IPS-NIHi7 (cell line): Measurements from ENCODE around the gene UBR4.

Experiments used
- DNase-seq: peaks from one replicate; pipeline ENCODE4 v3.0.0; 2012; ENCODE audit warnings: mixed read lengths; ENCODE audit errors: extremely low spot score

UBR4 gene

DNA sequence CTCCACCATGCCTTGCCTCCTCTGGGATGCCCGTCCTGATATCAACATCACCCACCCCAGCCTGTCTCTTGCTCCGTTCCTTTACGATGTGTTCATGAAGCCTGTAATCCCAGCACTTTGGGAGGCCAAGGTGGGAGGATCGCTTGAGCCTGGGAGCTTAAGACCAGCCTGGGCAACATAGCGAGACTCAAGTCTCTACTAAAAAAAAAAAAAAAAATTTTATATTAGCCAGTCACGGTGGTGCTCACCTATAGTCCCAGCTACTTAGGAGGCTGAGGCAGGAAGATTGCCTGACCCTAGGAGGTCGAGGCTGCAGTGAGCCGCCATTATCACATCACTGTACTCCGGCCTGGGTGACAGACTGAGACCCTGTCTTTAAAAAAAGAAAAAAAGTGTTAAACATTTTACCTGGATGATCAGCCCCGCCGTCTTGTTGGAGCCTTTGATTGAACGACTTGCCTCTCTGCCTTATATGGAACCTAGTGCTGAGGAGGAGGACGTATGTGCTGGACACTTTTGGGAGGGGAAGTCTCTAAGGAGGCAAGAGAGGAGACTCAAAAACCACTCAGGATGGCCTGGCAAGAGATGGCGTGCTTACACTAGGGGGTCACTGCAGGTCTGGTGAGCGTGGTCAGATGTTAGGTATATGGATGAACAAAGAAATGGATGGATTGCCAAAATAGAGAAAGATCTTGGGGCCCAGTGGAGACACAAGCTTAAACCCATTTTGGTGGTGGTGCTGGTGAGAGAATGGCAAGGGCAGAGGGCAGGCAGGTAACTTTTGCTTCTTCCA lies 173.1 kb downstream of the UBR4 start:
- peak; percentile 4 for DNase-seq

DNA sequence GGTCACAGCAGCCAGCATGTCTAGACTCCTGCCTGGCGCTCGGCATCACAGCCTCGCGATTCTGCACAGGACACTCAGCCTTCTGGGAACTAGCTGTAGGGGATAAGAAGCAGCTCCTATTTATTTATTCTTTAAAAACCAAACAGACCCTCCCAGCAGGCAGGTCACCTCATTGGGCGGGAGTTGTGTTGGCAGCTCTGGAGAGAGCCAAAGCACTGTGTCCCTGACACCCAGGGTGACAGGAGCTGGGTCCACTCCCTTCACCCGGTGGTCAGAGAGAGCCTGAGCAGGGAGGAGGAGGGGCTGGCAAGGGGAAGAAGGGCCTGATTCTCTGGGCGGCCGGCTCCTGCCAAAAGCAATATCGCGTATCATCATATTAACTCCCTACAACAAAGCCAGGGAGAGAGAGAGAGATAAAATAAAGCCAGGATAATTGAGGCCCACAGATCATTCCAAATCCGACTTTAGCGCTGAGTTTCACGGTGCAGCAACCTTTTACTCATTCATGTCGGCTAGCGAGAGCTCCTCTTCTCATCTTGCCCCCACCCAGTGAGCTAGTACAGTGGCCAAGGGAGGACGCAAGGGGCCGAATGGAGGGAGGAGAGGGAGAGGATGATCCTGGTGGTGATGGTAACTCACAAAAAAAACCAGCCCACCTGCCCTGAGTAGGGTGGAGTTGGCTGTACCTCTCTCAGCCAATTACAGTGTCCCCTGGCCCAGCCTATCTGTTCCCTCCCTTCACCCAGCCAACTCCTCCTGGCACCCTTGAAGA lies 173.8 kb downstream of the UBR4 start:
- DNase-seq: peak; percentile 8

DNA sequence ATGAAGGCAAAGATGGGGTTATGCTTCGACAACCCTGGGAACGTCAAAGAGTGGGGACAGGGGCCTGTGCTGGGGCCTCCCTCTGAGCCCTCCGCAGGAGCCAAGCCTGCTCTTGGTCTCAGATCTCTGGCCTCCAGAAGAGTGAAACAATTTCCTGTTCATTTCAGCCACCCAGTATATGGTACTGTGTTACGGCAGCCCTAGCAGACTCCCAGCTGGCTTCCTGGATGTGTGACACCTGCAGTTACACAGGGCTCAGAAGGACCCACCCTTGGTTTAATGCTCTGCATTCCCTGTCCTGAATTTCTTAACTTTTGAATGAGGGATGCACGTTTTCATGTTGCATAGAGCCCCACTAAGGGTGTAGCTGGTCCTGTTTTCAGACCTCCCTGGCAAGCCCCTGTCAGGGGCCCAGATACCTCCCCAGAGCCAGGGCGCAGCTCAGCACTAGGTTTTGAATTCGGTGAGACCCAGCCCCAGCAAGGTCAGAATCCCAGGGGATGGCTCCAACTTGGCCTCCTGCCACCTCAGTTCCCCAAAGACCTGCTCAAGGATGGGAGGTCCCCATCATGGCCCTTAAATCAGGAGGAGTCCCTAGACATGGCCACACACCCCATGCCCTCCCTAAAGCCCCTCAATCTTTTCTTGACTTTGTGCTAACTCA lies 174.6 kb downstream of the UBR4 start:
- DNase-seq: peak; percentile 7

DNA sequence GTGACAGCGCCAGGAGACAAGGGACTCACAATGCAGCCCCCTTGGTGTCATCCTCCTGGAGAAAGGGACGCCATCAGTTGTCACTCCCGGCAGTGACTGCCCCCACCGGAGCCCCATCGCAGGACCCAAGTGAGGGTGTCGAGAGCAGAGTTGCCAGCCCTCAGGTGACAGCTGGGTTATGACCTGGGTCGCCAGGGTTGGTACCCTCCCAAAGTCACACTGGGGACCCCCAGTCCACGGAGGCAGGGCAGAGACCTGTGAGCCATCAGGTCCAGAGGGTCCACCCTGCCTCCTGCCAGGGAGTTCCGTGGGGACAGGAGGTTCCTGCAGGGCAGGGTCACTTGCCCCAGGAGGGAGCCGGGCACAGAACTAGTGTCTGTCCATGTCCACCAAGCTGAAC lies 175.3 kb downstream of the UBR4 start:
- DNase-seq: no peak

DNA sequence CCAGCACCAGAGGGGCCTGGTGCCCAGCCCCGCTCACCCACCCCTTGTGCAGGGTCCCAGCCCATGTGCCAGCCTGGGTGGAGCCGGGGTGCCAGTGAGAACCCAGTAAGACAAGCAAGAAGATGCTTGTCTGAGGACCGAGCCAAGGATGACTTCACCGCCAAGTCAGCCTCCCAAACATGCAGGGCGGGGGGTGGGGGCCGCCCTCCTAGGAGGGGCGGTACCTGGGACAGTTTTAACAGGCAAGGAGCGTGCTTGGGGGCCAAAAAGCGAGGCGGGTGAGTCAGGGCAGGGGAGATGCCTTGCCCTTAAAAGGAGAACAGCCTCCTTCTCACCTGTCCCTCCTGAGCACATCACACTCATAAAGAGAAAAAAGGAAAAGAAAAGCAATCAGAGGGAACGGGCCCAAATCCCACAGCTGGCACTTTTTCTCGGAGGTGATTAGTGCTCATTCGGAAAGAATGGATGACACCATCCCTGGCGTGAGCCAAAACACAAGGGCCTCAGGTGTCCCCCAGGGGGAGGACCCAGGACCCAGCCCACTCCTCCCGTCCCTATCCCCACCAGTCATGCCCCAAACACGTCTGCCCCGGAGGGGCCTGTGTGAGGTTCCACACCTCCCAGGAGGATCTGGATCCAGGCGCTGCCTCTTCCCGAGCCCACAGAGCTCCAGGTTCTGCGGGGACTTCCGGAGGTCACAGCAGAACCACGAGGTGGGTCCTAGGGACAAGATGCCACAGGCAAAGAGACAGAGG lies 176.0 kb downstream of the UBR4 start:
- DNase-seq: peak; percentile 68

DNA sequence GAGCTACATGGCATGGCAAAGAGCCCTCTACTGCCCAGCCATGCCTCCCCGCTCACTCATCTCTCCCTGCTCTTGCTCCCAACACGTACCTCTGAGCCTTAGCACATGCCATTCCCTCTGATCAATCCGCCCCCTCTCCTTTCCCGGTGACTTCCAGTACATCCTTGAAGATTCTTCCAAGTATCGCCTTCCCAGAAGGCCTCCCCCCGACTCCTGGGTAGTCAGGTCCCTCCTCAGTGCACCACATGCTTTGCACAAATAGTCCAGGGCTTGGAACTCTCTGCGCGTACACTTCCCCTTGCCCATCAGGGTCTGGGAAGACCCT lies 176.6 kb downstream of the UBR4 start:
- peak; percentile 10 for DNase-seq

DNA sequence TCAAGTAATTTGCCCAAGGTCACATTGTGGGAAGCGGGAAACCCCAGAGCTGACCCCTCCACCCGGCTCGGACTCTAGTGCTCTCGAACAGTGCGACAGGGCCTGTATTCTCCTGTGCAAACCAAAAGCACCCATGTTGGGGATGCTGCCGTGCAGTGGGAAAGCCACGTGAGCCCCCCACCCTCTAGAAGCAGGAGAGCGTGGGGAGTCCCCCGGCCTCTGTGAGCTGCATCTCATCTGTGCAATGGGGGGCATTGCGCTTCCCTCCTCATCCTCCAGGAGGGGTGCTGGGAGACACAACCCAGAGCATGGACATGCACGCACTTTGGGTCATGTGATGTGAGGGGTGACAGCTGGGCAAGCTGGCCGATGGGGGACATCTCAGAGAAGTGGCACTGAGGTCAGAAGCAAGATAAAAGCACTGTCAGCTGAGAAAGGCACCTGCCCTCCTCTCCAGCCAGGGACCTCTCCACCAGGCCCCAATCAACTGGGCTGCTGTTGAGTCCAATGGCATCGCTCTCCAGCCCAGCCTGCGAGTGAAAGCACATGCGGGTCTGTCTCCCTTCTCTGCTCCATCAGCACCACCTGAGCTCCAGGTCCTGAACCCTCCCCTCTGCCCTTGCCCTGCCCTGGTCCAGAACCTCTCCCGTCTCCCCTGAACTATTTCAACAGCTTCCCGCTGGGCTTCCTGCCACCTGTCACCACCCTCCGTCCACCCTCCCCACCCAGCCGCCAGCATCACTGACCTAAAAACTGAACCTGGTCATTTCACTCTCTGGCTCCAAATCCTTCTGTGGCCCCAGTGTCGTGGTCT lies 177.2 kb downstream of the UBR4 start:
- peak; percentile 17 for DNase-seq

DNA sequence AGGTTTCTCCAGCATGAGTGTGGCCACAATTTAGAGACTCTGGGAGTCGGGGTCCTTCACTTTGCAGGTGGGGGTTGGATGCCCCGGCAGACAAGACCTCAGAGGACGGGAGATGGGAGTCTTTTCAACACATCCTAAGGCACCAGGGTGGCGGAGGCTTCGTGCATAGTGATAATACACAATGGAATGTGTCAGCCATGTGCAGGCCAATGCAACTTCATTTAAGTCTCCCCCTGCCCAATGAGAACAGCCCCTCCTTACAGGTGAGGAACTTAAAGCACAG lies 177.7 kb downstream of the UBR4 start:
- peak; percentile 6 for DNase-seq

DNA sequence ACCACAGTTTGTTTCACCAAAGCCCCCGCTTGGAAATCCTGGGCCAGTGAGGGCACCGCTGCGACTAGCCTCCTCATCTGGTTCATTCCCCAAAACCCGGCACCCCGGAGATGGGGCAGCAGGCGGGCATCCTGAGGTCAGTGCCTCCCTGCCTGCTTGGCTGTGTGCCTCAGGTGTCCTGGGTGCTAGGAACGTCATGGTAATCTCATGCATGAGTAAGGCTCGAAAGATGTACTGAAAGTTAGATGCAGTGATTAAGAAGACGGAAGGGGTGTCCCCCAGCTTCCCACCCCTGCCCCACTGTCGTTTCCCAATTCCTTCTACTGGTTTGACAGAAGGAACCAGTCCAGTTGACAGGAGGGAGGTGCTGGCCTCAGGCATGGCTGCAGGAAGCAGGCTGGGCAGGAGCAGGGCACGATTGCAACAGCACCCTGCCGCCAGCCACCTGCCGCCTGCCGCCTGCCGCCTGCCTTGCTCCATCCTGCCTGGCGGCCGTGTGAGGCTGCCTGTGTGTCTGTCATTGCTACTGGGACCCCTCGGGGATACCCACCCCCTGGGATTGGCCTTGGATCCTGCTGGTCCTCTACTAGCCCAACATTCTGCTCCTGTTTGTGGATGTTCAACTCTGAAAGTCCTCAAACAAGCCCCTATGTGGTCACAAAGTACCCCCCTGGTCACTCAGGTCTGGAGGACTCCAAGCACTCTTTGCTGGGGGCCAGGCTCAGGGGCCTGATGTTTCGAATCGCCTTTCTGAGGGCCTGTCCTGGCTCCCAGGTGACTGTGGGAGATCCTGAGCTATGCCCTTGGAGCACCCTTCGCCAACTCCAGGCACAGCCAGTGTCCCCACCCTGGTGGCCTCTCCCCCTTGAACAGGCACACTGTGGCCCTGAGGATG lies 180.6 kb downstream of the UBR4 start:
- DNase-seq: peak; percentile 6

DNA sequence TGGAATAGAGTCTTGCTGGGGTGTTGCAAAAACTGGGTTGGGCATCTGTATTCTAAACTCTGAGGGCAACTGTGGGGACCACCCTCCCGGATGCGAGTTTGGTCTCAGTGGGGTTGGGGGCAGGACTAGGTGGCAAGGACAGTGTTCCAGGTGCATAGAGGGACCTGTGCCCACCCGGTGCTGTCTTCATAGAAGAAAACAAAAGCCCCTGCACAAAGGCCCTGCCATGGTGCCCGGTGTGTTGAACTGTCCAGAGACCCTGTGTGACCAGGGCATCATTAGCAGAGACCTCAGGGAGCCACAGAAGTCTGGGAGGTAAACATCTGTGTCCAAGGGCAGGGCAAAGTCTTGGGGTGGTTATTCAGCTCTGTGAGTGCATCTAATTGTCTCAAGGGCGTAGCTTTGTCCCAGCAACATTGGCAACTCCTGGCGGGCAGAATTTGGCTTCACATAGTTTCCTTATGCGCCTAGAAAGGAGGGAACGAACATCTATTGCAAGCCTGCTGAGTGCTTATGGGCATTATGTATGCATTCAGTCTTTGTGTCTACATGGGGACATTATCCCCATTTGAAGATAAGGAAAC lies 181.4 kb downstream of the UBR4 start:
- DNase-seq: peak; percentile 2

DNA sequence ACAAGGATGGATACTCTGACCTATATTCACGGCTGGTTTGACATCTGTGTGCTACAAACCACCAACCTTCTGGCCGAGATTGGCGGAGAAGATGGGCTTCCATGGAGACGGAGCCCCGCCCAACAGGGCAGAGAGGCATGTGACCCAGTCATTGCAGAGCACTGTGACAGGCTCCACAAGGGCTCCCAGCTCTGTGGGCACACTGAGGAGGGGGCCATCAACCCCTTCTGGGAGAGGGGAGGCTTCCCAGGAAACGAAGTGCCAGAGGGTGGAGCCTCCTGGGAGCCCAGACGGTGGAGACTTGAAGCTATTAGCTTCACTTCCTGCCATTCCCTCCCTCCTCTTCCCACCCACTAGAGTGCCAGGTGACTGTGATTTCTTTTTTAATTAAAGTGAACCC lies 182.0 kb downstream of the UBR4 start:
- peak; percentile 42 for DNase-seq
